Neural crest cell (in vitro differentiated cells): ENCODE results near the gene ASAP3. TPM values are rescaled to one million over a fixed set of nuclear protein-coding genes. Genes with fewer than 3 reads are reported as not detected.

Experiments
- DNase-seq: peaks from one replicate; pipeline ENCODE4 v3.0.0; 2021; ENCODE audit warnings: low read depth, mixed read lengths, low spot score
- H3K27ac Mint-ChIP-seq: one replicate; pipeline ENCODE4 v1.8.0; 2021; ENCODE audit warnings: mild to moderate bottlenecking, mixed read lengths; ENCODE audit not compliant: unreplicated experiment
- H3K27me3 Mint-ChIP-seq: 2 replicates; pipeline ENCODE4 v1.8.0; 2021; ENCODE audit warnings: low read depth, mild to moderate bottlenecking, mixed read lengths
- H3K36me3 Mint-ChIP-seq: 2 replicates; pipeline ENCODE4 v1.8.0; 2021; ENCODE audit warnings: low read depth, mild to moderate bottlenecking, mixed read lengths
- H3K4me1 Mint-ChIP-seq: 2 replicates; pipeline ENCODE4 v1.8.0; 2021; ENCODE audit warnings: mixed read lengths
- H3K4me3 Mint-ChIP-seq: one replicate; pipeline ENCODE4 v1.8.0; 2021; ENCODE audit warnings: mild to moderate bottlenecking, mixed read lengths
- H3K9me3 Mint-ChIP-seq: 2 replicates; pipeline ENCODE4 v1.8.0; 2021; ENCODE audit warnings: mixed read lengths
- total RNA-seq: library from RNA; stranded (reverse); gene quantifications from 2 replicates; pipeline ENCODE4 v1.2.1, GENCODE V29; 2021
- TF ChIP-seq, protein P1 (sequence below): fragments of 200-600 bp; sonication (generic); conservative IDR thresholded peaks from 2 replicates; pipeline ENCODE4 v1.5.0; 2021; ENCODE audit warnings: antibody characterized with exemption, mild to moderate bottlenecking

The ASAP3 gene
- total RNA-seq, 1 donor from 2014 or later: 45.8 TPM

DNA sequence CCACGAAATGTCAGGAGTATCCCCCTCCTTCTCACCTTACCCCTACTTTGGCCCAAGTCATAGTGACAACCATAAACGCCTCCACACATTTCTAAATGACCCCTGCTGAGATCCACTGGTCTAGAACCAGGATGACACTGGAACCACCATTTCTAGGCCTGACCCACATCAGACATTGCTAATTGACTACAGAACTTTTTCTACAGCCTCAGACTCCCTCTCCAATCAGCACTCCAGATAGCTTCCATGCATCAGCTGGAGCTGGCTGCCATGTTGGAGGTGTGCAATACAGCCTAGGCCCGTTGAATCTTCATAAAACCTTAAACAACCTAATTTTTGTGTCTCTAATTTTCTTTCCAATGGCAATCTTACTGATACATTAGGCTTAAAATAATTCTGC is 78.0 kb downstream of the ASAP3 start:
- Mint-ChIP-seq H3K4me3 (no peak overlapping the region), H3K4me1 (peaks cover 14% of the 10 kb centered on the region), H3K9me3 (no peaks in the 10 kb centered on the region), H3K27ac (no peak overlapping the region), H3K27me3 (no peaks in the 10 kb centered on the region), H3K36me3 (no peaks in the 10 kb centered on the region)
- DNase-seq: no peak
- TF ChIP-seq, protein P1, sequence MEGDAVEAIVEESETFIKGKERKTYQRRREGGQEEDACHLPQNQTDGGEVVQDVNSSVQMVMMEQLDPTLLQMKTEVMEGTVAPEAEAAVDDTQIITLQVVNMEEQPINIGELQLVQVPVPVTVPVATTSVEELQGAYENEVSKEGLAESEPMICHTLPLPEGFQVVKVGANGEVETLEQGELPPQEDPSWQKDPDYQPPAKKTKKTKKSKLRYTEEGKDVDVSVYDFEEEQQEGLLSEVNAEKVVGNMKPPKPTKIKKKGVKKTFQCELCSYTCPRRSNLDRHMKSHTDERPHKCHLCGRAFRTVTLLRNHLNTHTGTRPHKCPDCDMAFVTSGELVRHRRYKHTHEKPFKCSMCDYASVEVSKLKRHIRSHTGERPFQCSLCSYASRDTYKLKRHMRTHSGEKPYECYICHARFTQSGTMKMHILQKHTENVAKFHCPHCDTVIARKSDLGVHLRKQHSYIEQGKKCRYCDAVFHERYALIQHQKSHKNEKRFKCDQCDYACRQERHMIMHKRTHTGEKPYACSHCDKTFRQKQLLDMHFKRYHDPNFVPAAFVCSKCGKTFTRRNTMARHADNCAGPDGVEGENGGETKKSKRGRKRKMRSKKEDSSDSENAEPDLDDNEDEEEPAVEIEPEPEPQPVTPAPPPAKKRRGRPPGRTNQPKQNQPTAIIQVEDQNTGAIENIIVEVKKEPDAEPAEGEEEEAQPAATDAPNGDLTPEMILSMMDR: no peak

DNA sequence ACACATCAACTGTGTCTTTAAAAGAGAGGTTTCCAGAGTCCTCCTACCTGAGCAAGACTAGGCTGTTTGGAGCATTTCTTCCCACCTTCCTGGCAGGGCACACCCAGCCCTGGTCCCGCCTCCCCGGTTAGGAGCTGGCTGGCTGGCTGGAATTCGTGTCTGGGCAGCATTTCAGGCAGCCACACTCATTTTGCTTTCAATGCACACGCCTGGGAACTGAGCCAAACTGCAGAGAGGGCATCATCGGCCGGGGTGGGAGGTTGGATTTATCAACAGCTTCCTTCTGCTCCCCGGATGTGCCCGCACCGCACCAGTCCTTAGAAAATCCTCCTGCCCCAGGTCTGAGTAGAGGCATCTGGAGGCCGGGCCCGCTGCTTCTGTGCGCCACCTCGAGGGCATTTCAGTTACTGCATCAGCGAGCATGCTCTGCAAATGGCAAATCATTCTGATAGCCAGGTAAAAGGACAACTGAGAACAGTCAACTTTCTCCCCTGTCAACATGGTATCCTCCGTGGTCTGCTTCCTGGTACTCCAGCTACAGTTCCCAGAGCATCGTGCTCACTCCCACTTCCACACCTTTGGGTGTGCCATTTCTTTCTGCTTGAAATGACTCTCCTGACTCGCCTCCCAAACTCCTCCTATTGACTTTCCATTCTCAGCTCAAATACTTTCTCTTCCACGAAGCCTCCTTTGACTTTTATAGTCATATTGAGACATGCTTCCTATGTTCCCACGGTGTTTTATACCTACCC is 80.1 kb downstream of the ASAP3 start:
- Mint-ChIP-seq H3K36me3 (no peaks in the 10 kb centered on the region), H3K27ac (no peak overlapping the region), H3K4me3 (no peak overlapping the region), H3K27me3 (no peaks in the 10 kb centered on the region), H3K4me1 (peaks cover 14% of the 10 kb centered on the region), H3K9me3 (no peaks in the 10 kb centered on the region)
- TF ChIP-seq, protein P1: peak; percentile 96
- peak; percentile 94 for DNase-seq

DNA sequence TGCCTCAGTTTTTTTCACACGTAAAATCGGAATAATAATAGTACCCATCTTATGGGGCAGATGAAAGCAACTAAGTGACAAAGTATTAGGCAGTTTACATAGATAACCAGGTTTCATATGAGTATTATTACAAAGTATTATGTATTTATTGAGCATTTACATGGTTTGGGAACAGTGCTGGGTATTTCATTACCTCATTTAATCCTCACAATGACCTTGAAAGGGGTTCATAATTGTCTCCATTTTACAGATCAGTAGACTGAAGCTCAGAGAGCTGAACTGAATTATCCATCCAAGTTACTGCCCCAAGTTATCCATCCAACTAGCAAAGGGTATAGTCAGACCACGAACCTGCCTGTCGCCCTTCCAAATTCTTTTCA is 80.6 kb downstream of the ASAP3 start:
- H3K36me3 Mint-ChIP-seq: no peaks in the 10 kb centered on the region
- peaks cover 14% of the 10 kb centered on the region for H3K4me1 Mint-ChIP-seq
- H3K27me3 Mint-ChIP-seq: no peaks in the 10 kb centered on the region
- H3K4me3 Mint-ChIP-seq: no peak overlapping the region
- H3K9me3 Mint-ChIP-seq: no peaks in the 10 kb centered on the region
- TF ChIP-seq, protein P1: no peak
- H3K27ac Mint-ChIP-seq: no peak overlapping the region
- no peak for DNase-seq

DNA sequence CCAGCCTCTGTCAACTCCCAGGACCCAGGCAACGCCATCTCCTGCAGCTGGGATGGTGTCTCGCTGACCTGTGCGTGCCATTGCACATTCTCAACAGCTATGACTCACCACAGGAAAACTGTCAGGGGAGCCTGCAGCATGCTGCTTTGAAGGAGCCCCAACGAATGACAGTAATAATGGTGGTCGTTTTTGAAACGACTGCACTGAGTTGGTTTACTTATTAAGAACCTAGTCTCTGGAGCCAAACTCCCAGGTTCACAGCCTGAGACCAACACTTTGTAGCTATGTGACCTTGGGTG is 81.0 kb downstream of the ASAP3 start:
- H3K36me3 Mint-ChIP-seq: no peaks in the 10 kb centered on the region
- no peak overlapping the region for H3K27ac Mint-ChIP-seq
- H3K9me3 Mint-ChIP-seq: no peaks in the 10 kb centered on the region
- DNase-seq: no peak
- TF ChIP-seq, protein P1: no peak
- H3K4me3 Mint-ChIP-seq: no peak overlapping the region
- H3K4me1 Mint-ChIP-seq: peaks cover 14% of the 10 kb centered on the region
- H3K27me3 Mint-ChIP-seq: no peaks in the 10 kb centered on the region

DNA sequence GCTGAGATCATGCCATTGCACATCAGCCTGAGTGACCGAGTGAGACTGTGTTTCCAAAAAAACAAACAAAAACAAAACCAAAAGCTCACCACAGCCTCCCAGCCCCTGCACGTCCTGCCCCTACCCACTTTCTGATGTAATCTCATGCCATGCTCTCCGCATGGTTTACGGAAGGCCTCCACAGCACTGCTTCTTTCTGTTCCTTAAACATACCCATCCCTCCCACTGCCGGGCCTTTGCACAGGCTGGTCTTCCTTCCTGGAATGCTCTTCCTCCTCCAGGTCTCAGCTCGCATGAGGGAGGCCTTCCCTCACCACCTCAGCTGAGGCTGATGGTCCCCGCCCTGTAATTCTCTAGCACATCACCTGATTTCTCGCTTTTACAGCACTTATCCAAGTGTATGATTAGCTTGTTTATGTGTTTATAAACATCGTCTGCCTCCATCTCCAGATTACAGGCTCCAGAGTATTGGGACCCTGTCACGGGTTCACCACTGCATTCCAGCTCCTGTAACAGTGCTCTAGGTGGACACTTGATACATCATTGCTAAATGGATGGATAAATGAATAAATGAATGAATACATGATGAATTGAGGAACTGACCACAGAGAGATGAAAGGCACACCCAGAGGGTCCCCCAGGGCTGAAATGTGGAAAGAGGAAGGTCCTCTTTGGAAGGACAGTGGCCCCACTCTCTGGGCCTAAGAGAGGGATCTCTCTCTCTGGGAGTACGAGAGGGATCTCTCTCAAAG is 81.5 kb downstream of the ASAP3 start:
- Mint-ChIP-seq H3K4me3 (no peak overlapping the region), H3K36me3 (no peaks in the 10 kb centered on the region), H3K4me1 (peaks cover 14% of the 10 kb centered on the region), H3K27me3 (no peaks in the 10 kb centered on the region), H3K27ac (no peak overlapping the region), H3K9me3 (no peaks in the 10 kb centered on the region)
- DNase-seq: no peak
- TF ChIP-seq, protein P1: no peak
